ENCODE results near the gene SDR9C7.
"Not testable (repeated sequence)": the region's sequence is repeated elsewhere in the genome, so short reads cannot be mapped to it uniquely, and the experiment has no call there.

The SDR9C7 gene

GRCh38 chr12:56914256-56914655 is 20.0 kb downstream of the SDR9C7 start:
- no peak for DNase-seq

- DNase-seq, result not testable (repeated sequence)
These were observed 24.8 kb downstream of the SDR9C7 start for GRCh38 chr12:56909403-56909802.

- DNase-seq, result no peak
These were observed 26.1 kb downstream of the SDR9C7 start for GRCh38 chr12:56908136-56908535.

GRCh38 chr12:56905852-56906251 is 28.4 kb downstream of the SDR9C7 start:
- no peak for DNase-seq

- DNase-seq, result no peak
These were observed 30.8 kb downstream of the SDR9C7 start for GRCh38 chr12:56903374-56903773.

- DNase-seq, result not testable (repeated sequence)
These were observed 32.9 kb downstream of the SDR9C7 start for GRCh38 chr12:56901313-56901712.

- no peak for DNase-seq
These were observed 33.6 kb downstream of the SDR9C7 start for GRCh38 chr12:56900583-56900982.

GRCh38 chr12:56898938-56899337 is 35.3 kb downstream of the SDR9C7 start:
- no peak for DNase-seq

GRCh38 chr12:56897844-56898361 is 36.3 kb downstream of the SDR9C7 start:
- DNase-seq, result no peak

- no peak for DNase-seq
These were observed 38.1 kb downstream of the SDR9C7 start for GRCh38 chr12:56896082-56896481.

- no peak for DNase-seq
These were observed 39.4 kb downstream of the SDR9C7 start for GRCh38 chr12:56894698-56895368.

- DNase-seq, result not testable (repeated sequence)
These were observed 42.3 kb downstream of the SDR9C7 start for GRCh38 chr12:56891885-56892284.

GRCh38 chr12:56886319-56886718 is 47.9 kb downstream of the SDR9C7 start:
- DNase-seq, result no peak

GRCh38 chr12:56885316-56885715 is 48.9 kb downstream of the SDR9C7 start:
- no peak for DNase-seq

GRCh38 chr12:56884421-56884820 is 49.8 kb downstream of the SDR9C7 start:
- DNase-seq, result no peak

GRCh38 chr12:56882407-56882806 is 51.8 kb downstream of the SDR9C7 start:
- DNase-seq, result not testable (repeated sequence)

GRCh38 chr12:56880125-56880992 is 53.8 kb downstream of the SDR9C7 start:
- DNase-seq, result no peak

GRCh38 chr12:56879240-56880124 is 54.7 kb downstream of the SDR9C7 start:
- DNase-seq, result not testable (repeated sequence)

- no peak for DNase-seq
These were observed 56.2 kb downstream of the SDR9C7 start for GRCh38 chr12:56878010-56878339.

GRCh38 chr12:56877195-56878009 is 56.8 kb downstream of the SDR9C7 start:
- DNase-seq, result no peak

GRCh38 chr12:56874821-56875220 is 59.4 kb downstream of the SDR9C7 start:
- DNase-seq, result no peak

GRCh38 chr12:56873382-56873781 is 60.8 kb downstream of the SDR9C7 start:
- no peak for DNase-seq

Measured in cerebellar nuclear complex (tissue), 1 donor.